Fibroblast of lung (primary cell): ENCODE data around the gene KCNK5. TPM values are rescaled to one million over a fixed set of nuclear protein-coding genes. Genes with fewer than 3 reads are reported as not detected.

Experiments used
- DNase-seq, 2 donors: peaks; one replicate each; pipeline versions ENCODE4 v3.0.0 to v3.0.0-alpha.2; 2010; ENCODE audit warnings: low read depth in 2 of 2
- H2AFZ ChIP-seq: 2 replicates; pipeline ENCODE4 v1.5.1; 2012; ENCODE audit warnings: low read length, control low read depth, inconsistent platforms
- H3K27ac ChIP-seq: 2 replicates; pipeline ENCODE4 v1.5.1; 2011; ENCODE audit warnings: low read length, control low read depth; ENCODE audit not compliant: insufficient read depth
- H3K27me3 ChIP-seq: 2 replicates; pipeline ENCODE4 v1.5.1; 2011; ENCODE audit warnings: mild to moderate bottlenecking, low read length; ENCODE audit not compliant: control insufficient read depth, insufficient read depth
- H3K36me3 ChIP-seq: 2 replicates; pipeline ENCODE4 v1.5.1; 2011; ENCODE audit warnings: low read length; ENCODE audit not compliant: control insufficient read depth, insufficient read depth
- H3K4me1 ChIP-seq: 2 replicates; pipeline ENCODE4 v1.5.1; 2011; ENCODE audit warnings: low read length; ENCODE audit not compliant: control insufficient read depth, insufficient read depth; ENCODE audit errors: extremely low read depth
- H3K4me2 ChIP-seq: 2 replicates; pipeline ENCODE4 v1.5.1; 2011; ENCODE audit warnings: low read length, control low read depth; ENCODE audit not compliant: insufficient read depth; ENCODE audit errors: extremely low read depth
- H3K4me3 ChIP-seq, 4 experiments: fragments of 200-600 bp in 1 of 4; sonication (generic) in 1 of 4; replicated peaks in 1 of 4; 2 replicates each; pipeline ENCODE4 v1.5.1; 2011 to 2016; ENCODE audit warnings: low read length in 4 of 4, low read depth in 3 of 4, mild to moderate bottlenecking in 3 of 4, control low read depth in 2 of 4, inconsistent platforms in 1 of 4, mixed read lengths in 1 of 4; ENCODE audit not compliant: insufficient read depth in 1 of 4; ENCODE audit errors: control extremely low read depth in 1 of 4
- H3K79me2 ChIP-seq: 2 replicates; pipeline ENCODE4 v1.5.1; 2012; ENCODE audit warnings: mild to moderate bottlenecking, low read length, inconsistent platforms; ENCODE audit not compliant: control insufficient read depth, insufficient read depth
- H3K9ac ChIP-seq: 2 replicates; pipeline ENCODE4 v1.5.1; 2011; ENCODE audit warnings: mild to moderate bottlenecking, low read length, control low read depth; ENCODE audit not compliant: insufficient read depth
- H3K9me3 ChIP-seq: 2 replicates; pipeline ENCODE4 v1.5.1; 2012; ENCODE audit warnings: low read depth, low read length; ENCODE audit not compliant: control insufficient read depth, insufficient read depth
- H4K20me1 ChIP-seq: 2 replicates; pipeline ENCODE4 v1.5.1; 2011; ENCODE audit warnings: low read length; ENCODE audit not compliant: control insufficient read depth, insufficient read depth; ENCODE audit errors: extremely low read depth
- EZH2 ChIP-seq: IDR thresholded peaks from 2 replicates; pipeline ENCODE4 v1.5.1; 2012; ENCODE audit warnings: low read length, control low read depth, mild to moderate bottlenecking; ENCODE audit errors: missing control alignments
- polyA plus RNA-seq, 2 donors: library from polyadenylated mRNA; depleted of rRNA in 1 of 2; stranded (reverse) in 1 of 2; unstranded in 1 of 2; fragments of >200 nt; gene quantifications; 2 replicates each; pipeline ENCODE4 v1.2.1, GENCODE V29; 2011 to 2012; ENCODE audit warnings: missing spikeins in 1 of 2
- total RNA-seq: library from RNA; depleted of rRNA; stranded (reverse); fragments of >200 nt; gene quantifications from 2 replicates; pipeline ENCODE4 v1.2.1, GENCODE V29; 2014
- TF ChIP-seq, protein P1 (sequence below), 2 donors: IDR thresholded peaks in 1 of 2; conservative IDR thresholded peaks in 1 of 2; 1 replicate in 1 of 2; 2 replicates in 1 of 2; pipeline ENCODE4 v1.5.1; 2011 to 2012; ENCODE audit warnings: low read length in 2 of 2, control low read depth in 1 of 2, inconsistent platforms in 1 of 2, low read depth in 1 of 2, mild to moderate bottlenecking in 1 of 2

KCNK5 gene
- total and polyA plus RNA-seq, 2 donors (not counting 1 experiment from before 2014, with no cell fraction given), result under 0.01 to 0.02 TPM

DNA sequence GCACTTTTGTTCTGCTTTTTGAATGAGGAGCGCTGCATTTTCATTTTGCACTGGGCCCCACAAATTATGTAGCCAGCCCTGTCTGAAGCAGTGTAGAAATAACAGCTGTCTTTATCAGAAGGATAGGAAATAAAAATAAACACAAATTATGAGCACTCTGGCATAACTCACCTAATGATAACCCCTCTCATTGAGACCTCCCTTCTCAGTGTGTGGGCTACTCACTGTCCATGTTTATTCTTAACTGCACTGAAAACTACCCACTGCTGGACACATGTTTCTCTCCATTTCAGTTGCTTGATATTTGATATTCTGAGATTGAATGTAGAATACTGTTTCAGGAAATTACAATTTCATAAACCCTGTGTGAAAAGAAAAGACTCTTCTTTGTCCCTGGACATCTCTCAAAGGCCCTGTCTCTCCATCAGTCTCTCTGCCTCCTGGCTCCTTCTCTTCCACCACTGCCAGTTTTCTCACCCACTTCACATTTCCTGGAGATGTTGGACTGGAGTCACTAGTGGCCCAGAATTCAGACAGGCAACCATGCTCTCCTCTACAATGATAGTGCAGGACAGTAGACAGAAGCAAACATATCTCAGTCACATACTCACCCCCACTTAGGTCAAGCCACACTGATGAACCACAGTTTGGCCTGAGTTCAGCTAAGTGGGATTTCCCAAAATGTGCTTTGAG, 84.6 kb downstream of the KCNK5 start:
- Histone ChIP-seq H3K9ac (no peak overlapping the region), H3K9me3 (no peaks in the 10 kb centered on the region), H4K20me1 (no peaks in the 10 kb centered on the region), H3K4me1 (no peaks in the 10 kb centered on the region), H3K79me2 (no peaks in the 10 kb centered on the region), H3K27me3 (no peaks in the 10 kb centered on the region), H3K4me3 (no peak overlapping the region), H3K27ac (no peak overlapping the region), H3K36me3 (no peaks in the 10 kb centered on the region), H3K4me2 (no peak overlapping the region), H2AFZ (no peak overlapping the region)
- TF ChIP-seq, protein P1, sequence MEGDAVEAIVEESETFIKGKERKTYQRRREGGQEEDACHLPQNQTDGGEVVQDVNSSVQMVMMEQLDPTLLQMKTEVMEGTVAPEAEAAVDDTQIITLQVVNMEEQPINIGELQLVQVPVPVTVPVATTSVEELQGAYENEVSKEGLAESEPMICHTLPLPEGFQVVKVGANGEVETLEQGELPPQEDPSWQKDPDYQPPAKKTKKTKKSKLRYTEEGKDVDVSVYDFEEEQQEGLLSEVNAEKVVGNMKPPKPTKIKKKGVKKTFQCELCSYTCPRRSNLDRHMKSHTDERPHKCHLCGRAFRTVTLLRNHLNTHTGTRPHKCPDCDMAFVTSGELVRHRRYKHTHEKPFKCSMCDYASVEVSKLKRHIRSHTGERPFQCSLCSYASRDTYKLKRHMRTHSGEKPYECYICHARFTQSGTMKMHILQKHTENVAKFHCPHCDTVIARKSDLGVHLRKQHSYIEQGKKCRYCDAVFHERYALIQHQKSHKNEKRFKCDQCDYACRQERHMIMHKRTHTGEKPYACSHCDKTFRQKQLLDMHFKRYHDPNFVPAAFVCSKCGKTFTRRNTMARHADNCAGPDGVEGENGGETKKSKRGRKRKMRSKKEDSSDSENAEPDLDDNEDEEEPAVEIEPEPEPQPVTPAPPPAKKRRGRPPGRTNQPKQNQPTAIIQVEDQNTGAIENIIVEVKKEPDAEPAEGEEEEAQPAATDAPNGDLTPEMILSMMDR (conservative IDR thresholded peaks at IDR 0.05 in 1 of 2, IDR thresholded peaks at IDR 0.05 in 1 of 2; ENCODE audit: low read depth in 1 of 2, low read length in 2 of 2), result no peak
- no peak for TF ChIP-seq EZH2
- no peak for DNase-seq

DNA sequence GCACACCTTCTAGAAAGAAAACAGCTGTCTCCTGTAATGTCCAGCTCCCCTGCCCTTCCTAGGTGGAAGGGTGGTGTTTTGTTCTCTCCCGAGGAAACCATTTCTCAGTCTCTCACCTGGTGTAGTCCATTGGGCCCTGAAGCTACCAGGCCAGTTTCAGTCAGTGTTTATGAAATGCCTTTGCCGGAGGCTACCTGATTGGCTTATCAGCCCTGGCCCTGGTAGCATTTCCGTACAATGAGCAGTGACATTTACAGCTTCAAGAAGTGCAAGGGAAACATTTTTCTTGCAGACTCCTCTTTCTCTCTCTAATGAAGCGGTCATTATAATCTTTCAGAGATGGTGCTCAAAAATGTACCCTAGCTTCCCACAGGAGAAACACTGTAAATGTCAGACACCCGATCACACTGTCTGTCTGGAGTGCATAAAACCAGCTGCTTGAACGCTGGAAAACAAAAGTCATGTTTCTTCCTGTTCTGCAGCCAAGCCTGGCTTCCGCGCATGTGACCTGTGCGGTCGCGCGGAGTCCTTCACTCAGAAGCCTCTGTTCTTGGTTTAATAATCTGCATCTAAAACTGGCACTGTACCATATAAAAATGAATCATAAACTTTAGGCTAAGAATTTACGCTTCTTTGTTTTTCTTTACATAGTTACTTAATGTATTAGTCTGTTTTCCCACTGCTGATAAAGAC, 85.9 kb downstream of the KCNK5 start:
- Histone ChIP-seq H2AFZ (no peak overlapping the region), H3K9me3 (no peaks in the 10 kb centered on the region), H3K79me2 (no peaks in the 10 kb centered on the region), H3K27me3 (no peaks in the 10 kb centered on the region), H3K4me2 (no peak overlapping the region), H3K36me3 (no peaks in the 10 kb centered on the region), H3K9ac (no peak overlapping the region), H3K4me1 (no peaks in the 10 kb centered on the region), H3K4me3 (no peak overlapping the region), H3K27ac (no peak overlapping the region), H4K20me1 (no peaks in the 10 kb centered on the region)
- no peak for TF ChIP-seq EZH2
- TF ChIP-seq, protein P1 (conservative IDR thresholded peaks at IDR 0.05 in 1 of 2, IDR thresholded peaks at IDR 0.05 in 1 of 2; ENCODE audit: low read depth in 1 of 2, low read length in 2 of 2), result no peak
- peak in 1 of 2 donors; percentile 42 for DNase-seq

DNA sequence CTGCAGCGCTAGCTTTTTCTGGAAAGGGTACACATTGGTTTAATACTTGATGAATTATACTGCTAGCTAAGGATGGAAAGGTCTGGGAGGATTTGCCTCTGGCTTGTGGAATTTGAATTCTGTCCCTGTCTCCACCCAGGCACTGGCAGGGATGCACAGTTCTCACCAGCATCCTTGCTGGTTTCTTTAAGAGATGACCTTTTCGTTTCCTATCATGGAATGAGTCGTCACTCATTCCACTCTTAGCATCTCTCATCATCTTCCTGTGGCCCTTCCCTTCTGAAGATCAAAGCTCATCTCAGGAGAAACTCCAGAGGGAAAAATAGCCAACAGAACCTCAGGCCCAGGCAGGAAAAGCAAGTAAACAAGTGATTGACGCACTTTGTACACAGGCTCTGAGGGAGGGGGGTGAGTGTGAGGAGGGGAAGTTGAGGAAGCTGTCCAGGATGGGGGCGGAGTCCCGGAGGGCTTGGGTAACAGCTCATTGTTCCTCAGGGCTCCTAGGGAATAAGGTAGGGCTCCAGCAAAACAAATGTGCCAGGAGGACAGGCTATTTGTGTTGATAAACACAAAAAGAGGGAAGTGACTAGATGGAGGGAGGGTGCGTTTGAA, 88.6 kb downstream of the KCNK5 start:
- Histone ChIP-seq H3K27ac (no peak overlapping the region), H3K4me3 (no peak overlapping the region), H2AFZ (no peak overlapping the region), H3K9me3 (no peaks in the 10 kb centered on the region), H3K27me3 (no peaks in the 10 kb centered on the region), H3K4me2 (no peak overlapping the region), H3K4me1 (no peaks in the 10 kb centered on the region), H3K79me2 (no peaks in the 10 kb centered on the region), H3K9ac (no peak overlapping the region), H3K36me3 (no peaks in the 10 kb centered on the region), H4K20me1 (no peaks in the 10 kb centered on the region)
- no peak for TF ChIP-seq EZH2
- TF ChIP-seq, protein P1 (conservative IDR thresholded peaks at IDR 0.05 in 1 of 2, IDR thresholded peaks at IDR 0.05 in 1 of 2; ENCODE audit: low read depth in 1 of 2, low read length in 2 of 2), result no peak
- DNase-seq, result no peak
